ENCODE results near the gene RNF208.

GRCh38 chr9:137170486-137171148, 51.4 kb downstream of the RNF208 start:
- no peak for TF ChIP-seq JUND (IDR thresholded peaks at IDR 0.05)
- no peak for TF ChIP-seq NRF1 (IDR thresholded peaks at IDR 0.05; ENCODE audit: low read depth, low read length)
- no peak for TF ChIP-seq EP300 (IDR thresholded peaks at IDR 0.05; ENCODE audit: borderline replicate concordance in 1 of 2, low read depth in 1 of 2, low read length in 1 of 2)
- TF ChIP-seq CTCF (IDR thresholded peaks at IDR 0.05): no peak
- TF ChIP-seq RFX5 (IDR thresholded peaks at IDR 0.05; ENCODE audit: low read length): no peak
- no peak for TF ChIP-seq MEF2A (IDR thresholded peaks at IDR 0.05; ENCODE audit: borderline replicate concordance, low read depth)
- no peak for TF ChIP-seq TAF1 (IDR thresholded peaks at IDR 0.05; ENCODE audit: borderline replicate concordance, low read depth, low read length)
- no peak for TF ChIP-seq ZBTB33 (IDR thresholded peaks at IDR 0.05; ENCODE audit: borderline replicate concordance, low read depth)
- TF ChIP-seq USF1 (IDR thresholded peaks at IDR 0.05; ENCODE audit: borderline replicate concordance, low read depth): no peak
- no peak for TF ChIP-seq YY1 (IDR thresholded peaks at IDR 0.05; ENCODE audit: low read depth)

Measured in SK-N-SH (cell line).